Stimulated activated CD8-positive, alpha-beta memory T cell treated with anti-CD3 and anti-CD28 coated beads, Interleukin-2, amount 100 ng/mL, for 48 hours (primary cell): ENCODE results near the gene SKIC3.

Source experiments
- DNase-seq, 2 donors: peaks; one replicate each; pipeline ENCODE4 v3.0.0-alpha.2; 2020; ENCODE audit warnings: low read depth in 2 of 2

The SKIC3 gene

GRCh38 chr5:95554647-95555548 lies at the start of gene SKIC3, which contains the start of gene ARSK:
TSS of gene SKIC3 (minus strand) at chr5:95554977. CDS start at chr5:95547150, 7,827 bp downstream.
TSS of gene ARSK (plus strand) at chr5:95555101. CDS start at chr5:95555279, 178 bp downstream.
- peak; percentile 73 to 79 for DNase-seq

GRCh38 chr5:95600557-95600956 lies 45.8 kb upstream of the SKIC3 start:
- DNase-seq: no peak

- DNase-seq: no peak
These were observed 44.5 kb upstream of the SKIC3 start for GRCh38 chr5:95599252-95599651.

GRCh38 chr5:95595289-95595931 lies 40.6 kb upstream of the SKIC3 start:
- no peak for DNase-seq

- no peak for DNase-seq
These were observed 36.7 kb upstream of the SKIC3 start for GRCh38 chr5:95591490-95591901.

- no peak for DNase-seq
These were observed 36.1 kb upstream of the SKIC3 start for GRCh38 chr5:95590880-95591279.

GRCh38 chr5:95583992-95584391 lies 29.2 kb upstream of the SKIC3 start:
- DNase-seq: no peak

GRCh38 chr5:95581576-95581975 lies 26.8 kb upstream of the SKIC3 start:
- DNase-seq: no peak

- no peak for DNase-seq
These were observed 17.2 kb upstream of the SKIC3 start for GRCh38 chr5:95572016-95572415.

GRCh38 chr5:95565280-95565920 lies 10.6 kb upstream of the SKIC3 start:
- DNase-seq: no peak

GRCh38 chr5:95564450-95564849 lies 9.7 kb upstream of the SKIC3 start:
- no peak for DNase-seq

- no peak for DNase-seq
These were observed 8.6 kb upstream of the SKIC3 start for GRCh38 chr5:95563367-95563766.

GRCh38 chr5:95562282-95562681 lies 7.5 kb upstream of the SKIC3 start:
- DNase-seq: no peak

GRCh38 chr5:95557841-95558240 lies 3.1 kb upstream of the SKIC3 start:
- no peak for DNase-seq

GRCh38 chr5:95555553-95555952 lies 776 bp upstream of the SKIC3 start:
- DNase-seq: no peak

- no peak for DNase-seq
These were observed 488 bp downstream of the SKIC3 start for GRCh38 chr5:95554331-95554646.

GRCh38 chr5:95549030-95549429 lies 5.7 kb downstream of the SKIC3 start:
- DNase-seq: no peak

- DNase-seq: no peak
These were observed 11.6 kb downstream of the SKIC3 start for GRCh38 chr5:95543017-95543705.

GRCh38 chr5:95537501-95537900 lies 17.3 kb downstream of the SKIC3 start:
- no peak for DNase-seq

- no peak for DNase-seq
These were observed 21.0 kb downstream of the SKIC3 start for GRCh38 chr5:95533761-95534160.

GRCh38 chr5:95533106-95533505 lies 21.7 kb downstream of the SKIC3 start:
- DNase-seq: no peak

GRCh38 chr5:95532415-95532814 lies 22.4 kb downstream of the SKIC3 start:
- no peak for DNase-seq
